Neural crest cell (in vitro differentiated cells): ENCODE results near the gene SPDYE18. TPM values are rescaled to one million over a fixed set of nuclear protein-coding genes. Genes with fewer than 3 reads are reported as not detected.
"Not testable (repeated sequence)": the region's sequence is repeated elsewhere in the genome, so short reads cannot be mapped to it uniquely, and the experiment has no call there.

Source experiments
- DNase-seq: peaks from one replicate; pipeline ENCODE4 v3.0.0; 2021; ENCODE audit warnings: low read depth, mixed read lengths, low spot score
- H3K27ac Mint-ChIP-seq: one replicate; pipeline ENCODE4 v1.8.0; 2021; ENCODE audit warnings: mild to moderate bottlenecking, mixed read lengths; ENCODE audit not compliant: unreplicated experiment
- H3K27me3 Mint-ChIP-seq: 2 replicates; pipeline ENCODE4 v1.8.0; 2021; ENCODE audit warnings: low read depth, mild to moderate bottlenecking, mixed read lengths
- H3K36me3 Mint-ChIP-seq: 2 replicates; pipeline ENCODE4 v1.8.0; 2021; ENCODE audit warnings: low read depth, mild to moderate bottlenecking, mixed read lengths
- H3K4me1 Mint-ChIP-seq: 2 replicates; pipeline ENCODE4 v1.8.0; 2021; ENCODE audit warnings: mixed read lengths
- H3K4me3 Mint-ChIP-seq: one replicate; pipeline ENCODE4 v1.8.0; 2021; ENCODE audit warnings: mild to moderate bottlenecking, mixed read lengths
- H3K9me3 Mint-ChIP-seq: 2 replicates; pipeline ENCODE4 v1.8.0; 2021; ENCODE audit warnings: mixed read lengths
- long read RNA-seq: library from polyadenylated mRNA; unstranded; transcript quantifications from one replicate; pipeline ENCODE4 v2.0.0, GENCODE V29; 2020
- total RNA-seq: library from RNA; stranded (reverse); gene quantifications from 2 replicates; pipeline ENCODE4 v1.2.1, GENCODE V29; 2021

SPDYE18 gene, protein sequence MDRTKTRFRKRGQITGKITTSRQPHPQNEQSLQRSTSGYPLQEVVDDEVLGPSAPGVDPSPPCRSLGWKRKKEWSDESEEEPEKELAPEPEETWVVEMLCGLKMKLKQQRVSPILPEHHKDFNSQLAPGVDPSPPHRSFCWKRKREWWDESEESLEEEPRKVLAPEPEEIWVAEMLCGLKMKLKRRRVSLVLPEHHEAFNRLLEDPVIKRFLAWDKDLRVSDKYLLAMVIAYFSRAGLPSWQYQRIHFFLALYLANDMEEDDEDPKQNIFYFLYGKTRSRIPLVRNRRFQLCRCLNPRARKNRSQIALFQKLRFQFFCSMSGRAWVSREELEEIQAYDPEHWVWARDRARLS
- 0.30 TPM in 1 of 2 replicates, not detected in the other for total RNA-seq
- long read RNA-seq, partial matches to known transcripts, result 0 of 1 reads
- long read RNA-seq, other reads (novel, unspliced or antisense), result 1 of 1 reads

DNA sequence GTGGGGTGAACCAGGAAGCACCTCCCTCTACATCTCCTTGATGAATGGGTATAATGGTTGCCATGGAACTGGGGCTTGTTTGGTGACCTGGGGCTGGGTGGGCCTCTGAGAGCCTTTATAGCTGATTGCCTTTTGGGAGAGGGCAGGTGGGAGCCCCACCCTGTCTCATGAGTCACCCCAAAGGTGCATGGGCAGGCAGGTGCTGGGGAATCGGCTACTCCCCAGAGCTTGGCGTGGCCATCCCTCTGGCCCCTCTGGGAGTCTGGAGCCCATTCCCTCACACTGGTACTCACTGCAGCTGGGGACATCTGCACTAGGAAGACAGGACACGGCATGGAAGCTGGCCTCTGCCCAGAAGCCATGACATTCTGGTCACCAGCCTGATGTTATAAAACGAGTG, at the start of gene SPDYE18:
TSS of gene SPDYE18 (minus strand) at position 2 of the 400 bp plus-strand sequence. CDS start 2,046 bp downstream, outside the sequence.
- not testable (repeated sequence) for H3K27me3 Mint-ChIP-seq

DNA sequence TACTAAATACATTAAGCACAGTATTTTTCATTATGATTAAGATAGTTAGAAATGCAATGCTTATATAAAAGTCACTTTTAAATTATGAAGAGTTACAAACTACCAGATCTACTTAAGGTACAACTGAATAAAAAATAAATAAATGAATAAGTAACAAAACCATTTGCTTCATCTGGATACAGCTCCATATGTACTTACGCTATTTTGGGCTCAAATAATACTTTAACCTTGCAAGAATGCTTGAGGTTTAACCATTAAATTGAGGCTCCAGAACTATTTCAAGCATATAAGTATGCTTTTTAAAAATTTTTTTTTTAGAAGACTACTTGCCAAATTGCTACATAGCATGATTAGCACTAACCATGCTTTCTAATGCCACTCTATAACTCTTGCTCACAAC, 46.0 kb upstream of the SPDYE18 start:
- H3K4me1 Mint-ChIP-seq, H3K9me3 Mint-ChIP-seq, H3K4me3 Mint-ChIP-seq, H3K27me3 Mint-ChIP-seq, H3K36me3 Mint-ChIP-seq, H3K27ac Mint-ChIP-seq, DNase-seq: not testable (repeated sequence)

More for the DNA sequence above, at the start of gene SPDYE18:
- H3K9me3 Mint-ChIP-seq, DNase-seq, H3K36me3 Mint-ChIP-seq, H3K4me3 Mint-ChIP-seq, H3K4me1 Mint-ChIP-seq, H3K27ac Mint-ChIP-seq: not testable (repeated sequence)

DNA sequence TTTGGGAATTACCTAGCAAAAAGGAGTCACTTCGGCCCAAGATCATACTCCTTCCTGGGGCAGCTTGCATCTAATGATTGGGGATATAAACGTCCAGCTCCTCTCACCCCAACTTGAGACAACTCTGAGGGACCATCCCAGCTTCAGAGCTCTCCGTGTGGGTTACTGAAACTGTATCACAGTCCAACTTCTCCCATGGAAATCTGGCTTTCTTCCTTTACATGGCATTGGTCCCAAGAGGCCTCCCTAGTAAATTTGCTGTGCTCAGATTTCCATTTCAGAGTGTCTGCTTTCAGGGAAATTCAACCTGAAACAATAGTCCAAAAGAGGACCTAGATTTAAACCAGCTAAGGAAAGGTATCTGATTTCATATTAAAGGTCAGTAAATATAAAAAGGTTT, 45.3 kb upstream of the SPDYE18 start:
- H3K27ac Mint-ChIP-seq, DNase-seq, H3K27me3 Mint-ChIP-seq, H3K4me1 Mint-ChIP-seq, H3K9me3 Mint-ChIP-seq, H3K36me3 Mint-ChIP-seq, H3K4me3 Mint-ChIP-seq: not testable (repeated sequence)

DNA sequence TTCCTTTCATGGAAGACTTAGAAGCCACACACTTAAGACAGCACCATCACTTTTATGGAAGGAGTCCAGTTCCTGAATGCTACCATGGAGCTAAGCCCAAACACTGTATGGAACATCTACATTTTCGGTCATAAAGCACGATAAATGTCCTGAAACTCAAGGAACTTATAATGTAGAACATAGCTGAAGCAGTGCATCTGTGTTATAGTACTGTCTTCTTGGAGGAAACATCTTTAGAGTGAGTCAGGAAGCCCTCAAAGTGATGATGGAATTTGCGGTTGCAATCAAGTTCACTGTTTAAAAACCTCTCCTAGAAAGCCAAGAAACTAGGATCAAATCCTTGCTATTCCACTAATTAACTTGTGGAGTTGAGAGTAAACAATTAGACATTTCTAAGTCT, 43.5 kb upstream of the SPDYE18 start:
- DNase-seq, H3K4me3 Mint-ChIP-seq, H3K9me3 Mint-ChIP-seq, H3K27me3 Mint-ChIP-seq, H3K4me1 Mint-ChIP-seq, H3K27ac Mint-ChIP-seq, H3K36me3 Mint-ChIP-seq: not testable (repeated sequence)

DNA sequence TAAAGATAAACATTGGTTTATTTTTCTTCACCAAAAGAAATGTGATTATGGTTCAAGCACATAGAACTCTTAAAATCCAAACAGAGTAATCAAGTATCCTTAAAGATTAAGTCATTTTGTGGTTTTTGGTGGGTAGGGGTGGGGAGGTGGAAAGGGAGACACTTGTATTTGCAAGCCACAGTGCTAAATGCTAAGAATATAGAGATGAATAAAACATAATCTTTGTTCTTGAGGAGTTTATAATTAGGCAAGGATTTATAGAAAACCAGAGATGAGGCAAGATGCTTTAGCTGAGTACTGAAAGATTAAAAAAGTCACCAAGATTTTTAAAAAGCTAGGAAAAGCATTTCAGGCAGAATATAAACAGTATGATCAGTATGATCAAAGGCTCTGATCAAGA, 40.3 kb upstream of the SPDYE18 start:
- DNase-seq, H3K27ac Mint-ChIP-seq, H3K4me1 Mint-ChIP-seq, H3K4me3 Mint-ChIP-seq, H3K27me3 Mint-ChIP-seq, H3K36me3 Mint-ChIP-seq, H3K9me3 Mint-ChIP-seq: not testable (repeated sequence)

DNA sequence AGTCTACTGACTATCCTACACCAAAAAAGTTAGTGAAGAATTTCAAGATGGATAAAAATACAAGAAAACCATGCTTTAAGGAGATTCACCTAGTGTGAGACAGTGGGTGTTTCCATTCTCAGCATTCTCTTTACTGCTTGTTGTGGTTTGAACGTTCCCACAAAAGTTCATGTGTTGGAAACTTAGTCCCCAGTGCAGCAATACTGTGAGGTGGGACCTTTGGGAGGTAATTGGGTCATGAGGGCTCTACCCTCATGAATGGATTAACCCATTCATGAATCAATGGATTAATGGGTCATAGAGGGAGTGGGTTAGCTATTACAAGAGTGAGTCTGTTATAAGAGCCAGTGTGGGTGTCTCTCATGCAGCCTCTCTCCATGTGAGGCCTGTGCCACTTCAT, 38.8 kb upstream of the SPDYE18 start:
- H3K27me3 Mint-ChIP-seq, H3K9me3 Mint-ChIP-seq, H3K4me1 Mint-ChIP-seq, DNase-seq, H3K36me3 Mint-ChIP-seq, H3K27ac Mint-ChIP-seq, H3K4me3 Mint-ChIP-seq: not testable (repeated sequence)

DNA sequence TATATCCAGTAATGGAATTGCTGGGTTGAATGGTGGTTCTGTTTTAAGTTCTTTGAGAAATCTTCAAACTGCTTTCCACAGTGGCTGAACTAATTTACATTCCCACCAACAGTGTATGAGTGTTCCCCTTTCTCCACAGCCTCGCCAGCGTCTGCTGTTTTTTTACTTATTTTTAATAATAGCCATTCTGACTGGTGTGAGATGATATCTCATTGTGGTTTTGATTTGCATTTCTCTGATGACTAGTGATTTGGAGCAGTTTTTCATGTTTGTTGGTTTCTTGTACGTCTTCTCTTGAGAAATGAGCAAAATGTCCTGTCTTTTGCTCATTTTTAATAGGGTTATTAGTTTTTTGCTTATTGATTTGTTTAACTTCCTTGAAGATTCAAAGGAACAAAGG, 38.1 kb upstream of the SPDYE18 start:
- H3K27me3 Mint-ChIP-seq, H3K4me3 Mint-ChIP-seq, H3K4me1 Mint-ChIP-seq, DNase-seq, H3K36me3 Mint-ChIP-seq, H3K27ac Mint-ChIP-seq, H3K9me3 Mint-ChIP-seq: not testable (repeated sequence)

- H3K27ac Mint-ChIP-seq, H3K4me1 Mint-ChIP-seq, H3K9me3 Mint-ChIP-seq, H3K27me3 Mint-ChIP-seq, H3K4me3 Mint-ChIP-seq, DNase-seq: not testable (repeated sequence)
- H3K36me3 Mint-ChIP-seq, result peaks cover 13% of the 10 kb centered on the region
Measured at GRCh38 chr7:77092301-77092700, 29.9 kb upstream of the SPDYE18 start.

DNA sequence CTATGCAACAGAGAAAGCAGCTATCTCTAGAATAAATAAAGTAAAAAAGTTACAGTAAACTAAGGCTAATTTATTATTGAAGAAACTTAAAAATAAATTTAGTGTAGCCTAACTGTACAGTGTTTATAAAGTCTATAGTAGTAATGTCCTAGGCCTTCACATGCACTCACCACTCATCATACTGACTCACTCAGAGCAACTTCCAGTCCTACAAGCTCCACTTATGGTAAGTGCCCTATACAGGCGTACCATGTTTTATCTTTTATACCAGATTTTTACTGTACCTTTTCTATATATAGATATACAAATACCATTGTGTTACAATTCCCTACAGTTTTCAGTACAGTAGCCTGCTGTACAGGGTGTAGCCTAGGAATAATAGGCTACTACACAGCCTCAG, 19.8 kb upstream of the SPDYE18 start:
- H3K9me3 Mint-ChIP-seq, DNase-seq, H3K4me3 Mint-ChIP-seq, H3K27me3 Mint-ChIP-seq, H3K4me1 Mint-ChIP-seq, H3K36me3 Mint-ChIP-seq, H3K27ac Mint-ChIP-seq: not testable (repeated sequence)

- not testable (repeated sequence) for H3K27me3 Mint-ChIP-seq, H3K27ac Mint-ChIP-seq, DNase-seq, H3K4me3 Mint-ChIP-seq, H3K9me3 Mint-ChIP-seq, H3K4me1 Mint-ChIP-seq, H3K36me3 Mint-ChIP-seq
Measured at GRCh38 chr7:77080236-77080635, 17.9 kb upstream of the SPDYE18 start.

GRCh38 chr7:77079624-77080023, 17.3 kb upstream of the SPDYE18 start:
- H3K4me1 Mint-ChIP-seq, H3K27me3 Mint-ChIP-seq, H3K4me3 Mint-ChIP-seq, H3K27ac Mint-ChIP-seq, H3K36me3 Mint-ChIP-seq, H3K9me3 Mint-ChIP-seq, DNase-seq: not testable (repeated sequence)

DNA sequence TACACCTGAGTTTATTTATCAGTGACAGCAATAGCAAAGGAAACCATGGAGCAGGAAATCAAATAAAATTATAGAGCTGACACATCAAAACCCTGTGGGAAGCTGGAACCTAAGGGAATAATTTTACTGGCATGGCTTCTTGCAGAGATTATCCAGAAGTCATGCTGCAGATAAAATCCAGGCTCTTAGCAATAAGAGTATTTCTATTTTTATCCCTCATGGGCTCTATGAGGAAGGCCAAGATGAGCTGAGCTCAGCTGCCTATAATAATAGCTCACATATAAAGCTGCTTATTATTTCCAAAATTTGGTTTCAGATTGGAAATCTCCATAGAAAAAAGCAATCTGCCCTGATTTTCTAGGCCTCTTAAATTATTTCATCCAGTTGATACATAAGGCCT, 16.8 kb upstream of the SPDYE18 start:
- not testable (repeated sequence) for H3K4me3 Mint-ChIP-seq, H3K36me3 Mint-ChIP-seq, H3K4me1 Mint-ChIP-seq, H3K9me3 Mint-ChIP-seq, DNase-seq, H3K27me3 Mint-ChIP-seq, H3K27ac Mint-ChIP-seq

DNA sequence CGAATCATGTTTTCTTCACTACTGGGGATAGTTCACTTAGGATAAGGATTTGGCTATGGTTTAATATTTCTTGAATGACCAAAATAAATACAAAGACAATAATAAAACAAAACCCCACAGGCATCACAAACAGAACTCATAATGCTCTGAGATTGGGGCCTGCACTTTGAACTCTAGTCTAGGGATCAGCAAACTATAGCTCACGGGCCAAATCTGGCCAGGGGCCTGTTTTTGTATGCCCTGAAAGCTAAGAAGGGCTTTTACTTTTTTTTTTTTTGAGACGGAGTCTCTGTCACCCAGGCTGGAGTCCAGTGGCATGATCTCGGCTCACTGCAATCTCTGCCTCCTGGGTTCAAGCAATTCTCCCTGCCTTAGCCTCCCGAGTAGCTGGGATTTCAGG, 14.7 kb upstream of the SPDYE18 start:
- H3K9me3 Mint-ChIP-seq, H3K4me3 Mint-ChIP-seq, H3K27me3 Mint-ChIP-seq: not testable (repeated sequence)

GRCh38 chr7:77074786-77075396, 12.5 kb upstream of the SPDYE18 start:
- H3K36me3 Mint-ChIP-seq, result peaks cover 23% of the 10 kb centered on the region
- H3K4me3 Mint-ChIP-seq, H3K27me3 Mint-ChIP-seq, H3K4me1 Mint-ChIP-seq, H3K9me3 Mint-ChIP-seq, H3K27ac Mint-ChIP-seq, DNase-seq: not testable (repeated sequence)

More for the DNA sequence above, 14.7 kb upstream of the SPDYE18 start:
- not testable (repeated sequence) for H3K36me3 Mint-ChIP-seq, H3K27ac Mint-ChIP-seq, DNase-seq, H3K4me1 Mint-ChIP-seq
